CD8-positive, alpha-beta memory T cell (primary cell): ENCODE data around the gene OPCML. TPM values are rescaled to one million over a fixed set of nuclear protein-coding genes. Genes with fewer than 3 reads are reported as not detected.

Experiments used
- CTCF ChIA-PET: fragments of 350-600 bp; sonication (Branson Sonifier 250); formaldehyde crosslinking; loops from one replicate; lab custom pipeline; 2021; ENCODE audit warnings: antibody characterized with exemption; lab: Charles Lee
- POLR2A ChIA-PET: fragments of 350-600 bp; sonication (Branson Sonifier 250); formaldehyde crosslinking; loops from one replicate; lab custom pipeline; 2021; ENCODE audit warnings: antibody characterized with exemption; lab: Charles Lee
- DNase-seq, 5 donors: peaks; one replicate each; pipeline versions ENCODE4 v3.0.0 to v3.0.0-alpha.2; 2020 to 2022; ENCODE audit warnings: mixed read lengths in 1 of 5
- H3K27ac ChIP-seq: one replicate; pipeline ENCODE4 v1.7.0; 2013; ENCODE audit warnings: low read depth, mild to moderate bottlenecking, low read length, moderate library complexity
- H3K27me3 ChIP-seq: 2 replicates; pipeline ENCODE4 v1.7.0; 2013; ENCODE audit warnings: low read length, mild to moderate bottlenecking; ENCODE audit not compliant: insufficient read depth, poor library complexity, severe bottlenecking
- H3K36me3 ChIP-seq: 2 replicates; pipeline ENCODE4 v1.7.0; 2013; ENCODE audit warnings: mild to moderate bottlenecking, low read length, moderate library complexity; ENCODE audit not compliant: insufficient read depth
- H3K4me1 ChIP-seq: 2 replicates; pipeline ENCODE4 v1.7.0; 2013; ENCODE audit warnings: mild to moderate bottlenecking, low read length, moderate library complexity; ENCODE audit not compliant: insufficient read depth
- H3K4me3 ChIP-seq: 2 replicates; pipeline ENCODE4 v1.7.0; 2013; ENCODE audit warnings: mild to moderate bottlenecking, low read length
- H3K9me3 ChIP-seq: 2 replicates; pipeline ENCODE4 v1.7.0; 2013; ENCODE audit warnings: mild to moderate bottlenecking, low read length
- H3K27ac Mint-ChIP-seq, 8 donors: one replicate each; pipeline ENCODE4 v1.8.0; 2020 to 2021; ENCODE audit warnings: mixed read lengths in 8 of 8, mild to moderate bottlenecking in 6 of 8, inconsistent platforms in 3 of 8, moderate library complexity in 3 of 8
- H3K27me3 Mint-ChIP-seq, 2 donors: one replicate each; pipeline ENCODE4 v1.8.0; 2020 to 2021; ENCODE audit warnings: mixed read lengths in 2 of 2, mild to moderate bottlenecking in 1 of 2, moderate library complexity in 1 of 2
- H3K36me3 Mint-ChIP-seq, 3 donors: one replicate each; pipeline ENCODE4 v1.8.0; 2020 to 2021; ENCODE audit warnings: mixed read lengths in 3 of 3, inconsistent platforms in 1 of 3, mild to moderate bottlenecking in 1 of 3
- H3K4me1 Mint-ChIP-seq, 3 donors: one replicate each; pipeline ENCODE4 v1.8.0; 2020 to 2021; ENCODE audit warnings: mixed read lengths in 3 of 3, inconsistent platforms in 1 of 3, mild to moderate bottlenecking in 1 of 3
- H3K4me3 Mint-ChIP-seq, 7 donors: one replicate each; pipeline ENCODE4 v1.8.0; 2020 to 2021; ENCODE audit warnings: mixed read lengths in 7 of 7, mild to moderate bottlenecking in 6 of 7, moderate library complexity in 4 of 7, inconsistent platforms in 2 of 7
- H3K9me3 Mint-ChIP-seq, 5 donors: one replicate each; pipeline ENCODE4 v1.8.0; 2020 to 2022; ENCODE audit warnings: mixed read lengths in 5 of 5, mild to moderate bottlenecking in 3 of 5, moderate library complexity in 2 of 5, inconsistent platforms in 1 of 5
- polyA plus RNA-seq: library from polyadenylated mRNA; unstranded; fragments of 300-500 nt; fragmentation: Illumina TruSeq; gene quantifications from one replicate; pipeline ENCODE4 v1.2.3, GENCODE V29; 2021
- total RNA-seq, 2 experiments: library from RNA; stranded (reverse); gene quantifications; one replicate each; pipeline ENCODE4 v1.2.3, GENCODE V29; 2021

The OPCML gene
- total and polyA plus RNA-seq, 3 experiments from 2014 or later, result not detected

DNA sequence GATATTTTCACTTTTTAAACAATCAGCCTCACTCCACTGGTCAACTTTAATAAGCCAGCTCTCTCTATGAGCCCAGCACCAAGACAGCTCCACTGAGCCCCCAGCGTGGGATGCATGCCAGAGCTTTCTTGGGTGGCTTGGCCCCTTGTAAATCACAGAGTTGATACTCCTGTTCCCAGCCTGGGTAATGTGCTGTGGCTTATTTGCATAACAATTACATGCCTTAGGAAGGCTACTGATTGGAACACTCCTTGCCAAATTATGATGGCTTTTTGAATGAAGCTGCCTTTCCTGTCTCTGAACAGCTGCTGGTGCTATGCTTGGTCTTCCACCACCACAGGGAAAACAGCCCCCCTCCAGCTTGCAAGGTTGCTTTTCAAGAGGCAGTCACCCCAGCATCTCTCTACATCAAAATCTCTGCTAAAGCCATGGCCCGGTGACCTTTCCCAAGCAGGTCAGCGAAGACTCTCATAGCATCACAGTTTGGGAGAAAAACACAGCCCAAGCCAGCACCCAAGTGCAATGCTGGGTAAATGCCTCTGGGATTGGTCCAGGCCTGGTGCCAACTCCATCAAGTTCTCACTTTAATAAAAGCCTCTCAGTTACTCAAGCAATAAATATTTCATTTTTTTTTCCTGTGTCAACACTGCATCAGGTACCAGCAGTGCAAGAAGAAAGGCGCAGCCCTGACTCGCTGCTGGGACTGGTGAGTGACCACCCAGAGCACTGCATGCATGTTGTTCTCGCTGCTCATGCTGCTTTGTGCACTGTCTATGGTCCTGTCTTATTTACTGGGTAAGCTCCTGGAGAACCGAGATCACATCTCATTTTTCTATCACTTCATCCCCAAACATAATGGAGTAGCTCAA lies 549.3 kb downstream of the OPCML start:
- H3K9me3 Mint-ChIP-seq, result peaks cover 0 to 8% (median 1%) of the 10 kb centered on the region in 5 donors
- no peaks in the 10 kb centered on the region for H3K4me1 Mint-ChIP-seq
- H3K27ac Mint-ChIP-seq, result no peak overlapping the region
- no peaks in the 10 kb centered on the region for H3K9me3 ChIP-seq
- no peak overlapping the region for H3K4me3 ChIP-seq
- H3K36me3 ChIP-seq, result no peaks in the 10 kb centered on the region
- H3K27ac ChIP-seq, result no peak overlapping the region
- no peak for DNase-seq
- no peaks in the 10 kb centered on the region for H3K27me3 ChIP-seq
- no peaks in the 10 kb centered on the region for H3K4me1 ChIP-seq
- no peaks in the 10 kb centered on the region for H3K36me3 Mint-ChIP-seq
- H3K4me3 Mint-ChIP-seq, result no peak overlapping the region
- POLR2A ChIA-PET, result no interaction called here
- peaks cover 0 to 3% of the 10 kb centered on the region in 2 donors for H3K27me3 Mint-ChIP-seq
- CTCF ChIA-PET, result interaction anchor here (1.1 kb wide), 1 partner anchor 42 kb away, joined by 3 read pairs; no protein-coding TSS in a partner anchor

- CTCF ChIA-PET, result no interaction called here
- H3K4me3 Mint-ChIP-seq, result no peak overlapping the region
- Histone ChIP-seq H3K9me3 (no peaks in the 10 kb centered on the region), H3K27ac (no peak overlapping the region), H3K4me3 (no peak overlapping the region), H3K27me3 (no peaks in the 10 kb centered on the region), H3K4me1 (no peaks in the 10 kb centered on the region), H3K36me3 (no peaks in the 10 kb centered on the region)
- H3K27me3 Mint-ChIP-seq, result no peaks in the 10 kb centered on the region
- no peaks in the 10 kb centered on the region for H3K4me1 Mint-ChIP-seq
- POLR2A ChIA-PET, result no interaction called here
- no peaks in the 10 kb centered on the region for H3K36me3 Mint-ChIP-seq
- DNase-seq, result no peak
- peak overlapping the region in 1 of 8 donors; percentile 8 for H3K27ac Mint-ChIP-seq
- H3K9me3 Mint-ChIP-seq, result peaks cover 0 to 8% (median 1%) of the 10 kb centered on the region in 5 donors
Observed at GRCh38 chr11:132981131-132981956, 551.0 kb downstream of the OPCML start.

DNA sequence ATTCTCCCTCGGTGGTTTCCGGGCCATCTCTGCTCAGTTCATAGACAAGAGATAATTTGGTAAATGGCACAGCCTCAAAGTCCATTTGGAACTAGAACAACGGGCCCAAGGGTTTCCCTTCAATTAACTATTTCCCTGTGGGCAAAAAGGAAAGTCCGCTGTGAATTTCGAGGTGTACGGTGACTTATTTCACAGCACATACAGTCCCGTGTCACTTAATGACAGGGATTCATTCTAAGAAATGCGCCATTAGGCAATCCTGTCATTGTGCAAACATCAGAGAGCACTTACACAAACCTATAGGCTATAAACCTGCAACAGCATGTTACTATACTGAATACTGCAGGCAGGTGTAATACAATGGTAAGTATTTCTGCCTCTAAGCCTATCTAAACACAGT lies 551.6 kb downstream of the OPCML start:
- no peaks in the 10 kb centered on the region for H3K4me1 Mint-ChIP-seq
- Histone ChIP-seq H3K36me3 (no peaks in the 10 kb centered on the region), H3K9me3 (no peaks in the 10 kb centered on the region), H3K27ac (no peak overlapping the region), H3K4me1 (no peaks in the 10 kb centered on the region), H3K4me3 (no peak overlapping the region), H3K27me3 (no peaks in the 10 kb centered on the region)
- ChIA-PET CTCF (no interaction called here), POLR2A (no interaction called here)
- no peak overlapping the region for H3K4me3 Mint-ChIP-seq
- H3K36me3 Mint-ChIP-seq, result no peaks in the 10 kb centered on the region
- no peak overlapping the region for H3K27ac Mint-ChIP-seq
- H3K9me3 Mint-ChIP-seq, result peaks cover 0 to 6% (median 1%) of the 10 kb centered on the region in 5 donors
- no peak for DNase-seq
- H3K27me3 Mint-ChIP-seq, result peaks cover 0 to 2% of the 10 kb centered on the region in 2 donors

DNA sequence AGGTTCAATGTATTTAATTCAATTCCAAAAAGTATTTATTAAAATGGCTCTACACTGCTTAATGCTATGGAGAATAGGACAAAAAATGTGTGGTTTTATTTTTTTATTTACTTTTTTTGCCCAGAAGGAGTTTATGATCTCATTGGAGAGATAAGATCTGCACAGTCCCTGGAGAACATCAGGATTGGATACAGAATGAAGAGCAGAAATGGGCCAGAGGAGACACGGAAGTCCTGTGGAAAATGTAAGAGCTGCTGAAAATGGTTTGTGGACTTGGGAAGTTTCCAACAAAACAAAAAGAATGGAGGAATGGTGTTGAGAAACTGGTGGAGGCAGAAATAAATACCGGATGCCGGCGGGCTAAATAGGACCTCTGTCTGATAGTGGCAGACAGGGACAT lies 554.6 kb downstream of the OPCML start:
- POLR2A ChIA-PET, result no interaction called here
- no peak for DNase-seq
- Mint-ChIP-seq H3K27ac (no peak overlapping the region), H3K36me3 (no peaks in the 10 kb centered on the region), H3K4me3 (no peak overlapping the region), H3K27me3 (peaks cover 0 to 8% of the 10 kb centered on the region in 2 donors), H3K4me1 (no peaks in the 10 kb centered on the region), H3K9me3 (peaks cover 0 to 8% (median 3%) of the 10 kb centered on the region in 5 donors)
- Histone ChIP-seq H3K4me1 (no peaks in the 10 kb centered on the region), H3K36me3 (no peaks in the 10 kb centered on the region), H3K4me3 (no peak overlapping the region), H3K9me3 (no peaks in the 10 kb centered on the region), H3K27me3 (no peaks in the 10 kb centered on the region), H3K27ac (no peak overlapping the region)
- CTCF ChIA-PET, result no interaction called here

- no peak overlapping the region for H3K27ac Mint-ChIP-seq
Observed at GRCh38 chr11:132977241-132977640, 555.1 kb downstream of the OPCML start.

GRCh38 chr11:132976115-132976514 lies 556.2 kb downstream of the OPCML start:
- H3K36me3 Mint-ChIP-seq, result no peaks in the 10 kb centered on the region
- ChIA-PET POLR2A (no interaction called here), CTCF (no interaction called here)

More at GRCh38 chr11:132977241-132977640, 555.1 kb downstream of the OPCML start:
- Mint-ChIP-seq H3K27me3 (peaks cover 0 to 8% of the 10 kb centered on the region in 2 donors), H3K4me1 (no peaks in the 10 kb centered on the region), H3K9me3 (peaks cover 0 to 8% (median 3%) of the 10 kb centered on the region in 5 donors), H3K36me3 (no peaks in the 10 kb centered on the region), H3K4me3 (no peak overlapping the region)
- ChIA-PET POLR2A (no interaction called here), CTCF (no interaction called here)
- H3K4me1 ChIP-seq, result no peaks in the 10 kb centered on the region
- no peak overlapping the region for H3K27ac ChIP-seq
- H3K27me3 ChIP-seq, result no peaks in the 10 kb centered on the region
- no peak for DNase-seq
- no peaks in the 10 kb centered on the region for H3K36me3 ChIP-seq
- no peak overlapping the region for H3K4me3 ChIP-seq
- no peaks in the 10 kb centered on the region for H3K9me3 ChIP-seq

DNA sequence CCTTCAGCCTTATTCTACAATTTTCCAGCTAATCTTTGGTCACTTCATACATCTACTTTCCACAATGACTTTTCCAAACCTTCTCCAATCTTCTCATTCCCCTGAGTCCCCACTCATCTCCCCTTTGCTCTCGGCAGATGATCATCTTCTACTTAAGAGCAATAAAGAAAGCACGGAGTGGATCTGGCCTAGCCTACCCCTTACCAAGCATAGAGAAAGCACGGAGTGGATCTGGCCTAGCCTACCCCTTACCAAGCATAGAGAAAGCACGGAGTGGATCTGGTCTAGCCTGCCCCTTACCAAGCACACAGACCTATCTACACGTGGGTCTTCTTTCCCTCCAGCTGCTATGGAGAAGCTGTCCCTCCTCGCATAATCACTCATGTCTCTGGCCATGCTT lies 558.6 kb downstream of the OPCML start:
- no peaks in the 10 kb centered on the region for H3K4me1 ChIP-seq
- H3K4me3 ChIP-seq, result no peak overlapping the region
- H3K9me3 ChIP-seq, result no peaks in the 10 kb centered on the region
- Mint-ChIP-seq H3K4me1 (no peaks in the 10 kb centered on the region), H3K27me3 (peaks cover 0 to 12% of the 10 kb centered on the region in 2 donors), H3K4me3 (no peak overlapping the region), H3K27ac (no peak overlapping the region), H3K36me3 (no peaks in the 10 kb centered on the region), H3K9me3 (peaks cover 0 to 8% (median 1%) of the 10 kb centered on the region in 5 donors)
- H3K36me3 ChIP-seq, result no peaks in the 10 kb centered on the region
- no peaks in the 10 kb centered on the region for H3K27me3 ChIP-seq
- DNase-seq, result no peak
- POLR2A ChIA-PET, result no interaction called here
- CTCF ChIA-PET, result no interaction called here
- no peak overlapping the region for H3K27ac ChIP-seq

More at GRCh38 chr11:132976115-132976514, 556.2 kb downstream of the OPCML start:
- no peak for DNase-seq
- H3K4me3 ChIP-seq, result no peak overlapping the region
- H3K4me1 Mint-ChIP-seq, result no peaks in the 10 kb centered on the region
- H3K27ac ChIP-seq, result no peak overlapping the region
- no peaks in the 10 kb centered on the region for H3K4me1 ChIP-seq
- H3K9me3 ChIP-seq, result no peaks in the 10 kb centered on the region
- no peak overlapping the region for H3K27ac Mint-ChIP-seq
- H3K36me3 ChIP-seq, result no peaks in the 10 kb centered on the region
- H3K27me3 ChIP-seq, result no peaks in the 10 kb centered on the region
- H3K4me3 Mint-ChIP-seq, result no peak overlapping the region
- peaks cover 0 to 10% (median 1%) of the 10 kb centered on the region in 5 donors for H3K9me3 Mint-ChIP-seq
- peaks cover 0 to 12% of the 10 kb centered on the region in 2 donors for H3K27me3 Mint-ChIP-seq

DNA sequence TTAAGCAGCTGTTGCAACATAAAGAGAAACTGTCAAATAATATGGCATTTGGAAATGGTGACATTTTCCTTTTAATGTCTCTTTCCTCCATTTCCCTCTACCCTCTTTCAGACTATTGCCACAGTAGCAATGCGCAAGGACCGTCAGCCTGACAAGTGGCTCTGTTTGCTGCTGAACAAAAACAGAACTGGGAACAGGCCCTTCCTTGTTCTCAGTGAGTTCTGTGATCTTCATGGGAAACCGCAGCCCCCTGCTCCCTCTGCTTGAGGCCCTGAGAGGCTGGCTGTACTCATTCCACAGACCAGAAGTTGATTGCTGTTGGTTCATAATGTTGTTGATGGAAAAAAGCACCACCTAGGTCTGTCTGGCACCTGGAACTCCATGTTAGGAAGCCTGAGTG lies 559.7 kb downstream of the OPCML start:
- Histone ChIP-seq H3K27me3 (no peaks in the 10 kb centered on the region), H3K36me3 (no peaks in the 10 kb centered on the region), H3K4me1 (no peaks in the 10 kb centered on the region), H3K9me3 (no peaks in the 10 kb centered on the region), H3K27ac (no peak overlapping the region), H3K4me3 (no peak overlapping the region)
- Mint-ChIP-seq H3K9me3 (peaks cover 0 to 8% (median 1%) of the 10 kb centered on the region in 5 donors), H3K36me3 (no peaks in the 10 kb centered on the region), H3K27ac (no peak overlapping the region), H3K4me1 (no peaks in the 10 kb centered on the region), H3K27me3 (peaks cover 0 to 12% of the 10 kb centered on the region in 2 donors), H3K4me3 (no peak overlapping the region)
- ChIA-PET CTCF (no interaction called here), POLR2A (no interaction called here)
- DNase-seq, result no peak
